SKM-1 (cell line): ENCODE measurements around the gene STRIP1.

Experiments
- DNase-seq: peaks from one replicate; lab custom pipeline; 2025; ENCODE audit not compliant: unreplicated experiment; lab: John Stamatoyannopoulos, UW

Gene STRIP1

DNA sequence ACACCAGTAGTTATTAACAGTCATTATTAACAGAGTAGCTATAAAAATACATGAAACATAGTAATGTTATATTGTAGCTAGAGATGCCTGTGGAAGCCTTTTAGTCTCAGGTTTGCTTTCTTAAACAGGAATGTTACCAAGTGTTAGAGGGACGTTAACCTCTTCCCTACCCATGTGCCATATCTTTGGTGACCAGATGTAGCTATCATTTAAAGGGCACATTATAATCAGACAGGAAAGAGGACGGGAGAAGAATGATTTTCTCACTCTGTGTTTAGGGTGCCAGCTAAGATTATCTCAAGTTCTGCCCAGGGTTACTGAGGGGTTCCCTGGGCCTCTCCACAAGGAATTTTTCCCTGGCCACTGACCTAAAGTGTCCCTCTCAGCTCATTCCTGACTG, 57.0 kb downstream of the STRIP1 start:
- DNase-seq: no peak

GRCh38 chr1:110091791-110092190, 57.4 kb downstream of the STRIP1 start:
- no peak for DNase-seq

DNA sequence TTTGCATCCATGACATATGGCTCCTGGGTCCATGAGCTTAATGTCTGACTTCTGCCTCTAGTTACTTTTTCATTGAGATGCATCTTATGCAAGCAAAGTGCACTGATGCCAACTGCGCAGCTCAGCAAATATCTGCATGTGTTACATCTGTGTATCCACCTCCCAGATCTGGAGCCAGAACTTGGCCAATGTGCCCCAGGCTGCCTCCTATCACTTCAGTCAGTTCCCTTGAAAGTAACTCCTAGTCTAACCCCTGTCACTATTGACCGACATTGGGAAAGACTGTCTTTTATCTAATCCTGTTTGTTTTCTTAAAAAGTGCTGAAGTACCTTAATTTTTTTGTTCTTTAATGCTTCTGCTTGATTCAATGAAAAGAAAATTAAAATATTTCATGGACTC, 58.6 kb downstream of the STRIP1 start:
- no peak for DNase-seq

- no peak for DNase-seq
These were observed 60.7 kb downstream of the STRIP1 start for GRCh38 chr1:110094931-110095654.

DNA sequence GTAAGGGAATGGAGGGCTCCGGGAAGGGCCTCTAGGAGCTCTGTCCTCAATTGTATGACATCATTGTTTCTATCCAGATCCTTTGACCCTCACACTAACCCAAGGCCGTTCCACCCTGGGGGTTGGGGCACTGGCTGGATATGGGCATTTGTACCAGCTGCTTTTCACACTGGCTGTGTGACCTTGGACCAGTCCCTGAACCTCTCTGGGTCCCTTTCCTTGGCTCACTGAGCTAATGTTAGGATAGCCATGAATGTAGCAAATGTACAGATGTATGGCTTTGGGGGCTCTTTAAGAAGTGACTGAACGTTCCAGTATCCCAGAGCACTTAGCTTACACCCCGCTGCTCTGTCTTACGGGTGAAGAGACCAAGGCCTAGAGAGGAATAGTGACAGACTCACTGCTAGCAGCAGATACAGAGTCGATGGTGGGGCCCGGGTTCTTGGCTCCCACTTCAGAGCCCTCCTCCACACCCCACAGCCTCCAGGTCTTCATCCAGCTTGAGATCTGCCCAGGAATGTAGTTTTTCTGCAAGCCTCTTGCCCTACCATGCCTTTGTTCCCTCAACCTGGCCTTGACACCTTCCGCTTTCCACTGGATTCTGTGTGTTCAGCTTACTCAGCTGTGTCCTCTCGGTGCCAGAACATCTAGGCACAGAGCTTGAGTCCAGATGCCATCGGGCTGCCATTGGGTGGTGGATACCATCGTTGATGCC, 63.2 kb downstream of the STRIP1 start:
- DNase-seq: no peak

- no peak for DNase-seq
These were observed 64.0 kb downstream of the STRIP1 start for GRCh38 chr1:110098222-110099026.

GRCh38 chr1:110100335-110100734, 65.9 kb downstream of the STRIP1 start:
- no peak for DNase-seq

GRCh38 chr1:110102081-110102480, 67.7 kb downstream of the STRIP1 start:
- no peak for DNase-seq
